Measurements from ENCODE around the gene TMEM51.

GRCh38 chr1:15245593-15246360, 92.2 kb downstream of the TMEM51 start:
- TF ChIP-seq POLR2A (IDR thresholded peaks at IDR 0.05) (no peak), CTCF (IDR thresholded peaks at IDR 0.05) (no peak)

Data from breast epithelium (tissue), 3 donors.